ENCODE data around the gene RLIM.
"Not testable (repeated sequence)": the region's sequence is repeated elsewhere in the genome, so short reads cannot be mapped to it uniquely, and the experiment has no call there.

Gene RLIM, protein sequence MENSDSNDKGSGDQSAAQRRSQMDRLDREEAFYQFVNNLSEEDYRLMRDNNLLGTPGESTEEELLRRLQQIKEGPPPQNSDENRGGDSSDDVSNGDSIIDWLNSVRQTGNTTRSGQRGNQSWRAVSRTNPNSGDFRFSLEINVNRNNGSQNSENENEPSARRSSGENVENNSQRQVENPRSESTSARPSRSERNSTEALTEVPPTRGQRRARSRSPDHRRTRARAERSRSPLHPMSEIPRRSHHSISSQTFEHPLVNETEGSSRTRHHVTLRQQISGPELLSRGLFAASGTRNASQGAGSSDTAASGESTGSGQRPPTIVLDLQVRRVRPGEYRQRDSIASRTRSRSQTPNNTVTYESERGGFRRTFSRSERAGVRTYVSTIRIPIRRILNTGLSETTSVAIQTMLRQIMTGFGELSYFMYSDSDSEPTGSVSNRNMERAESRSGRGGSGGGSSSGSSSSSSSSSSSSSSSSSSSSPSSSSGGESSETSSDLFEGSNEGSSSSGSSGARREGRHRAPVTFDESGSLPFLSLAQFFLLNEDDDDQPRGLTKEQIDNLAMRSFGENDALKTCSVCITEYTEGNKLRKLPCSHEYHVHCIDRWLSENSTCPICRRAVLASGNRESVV

GRCh38 chrX:74614093-74614909 is at the start of gene RLIM:
Gene RLIM, minus strand, starts transcription at chrX:74614624. Its CDS starts 18,647 bp downstream, at chrX:74595977.
- peak; percentile 49 to 93 (median 84) for DNase-seq

GRCh38 chrX:74656079-74656745 is 41.8 kb upstream of the RLIM start:
- DNase-seq, result no peak

GRCh38 chrX:74654953-74655352 is 40.5 kb upstream of the RLIM start:
- not testable (repeated sequence) for DNase-seq

DNA sequence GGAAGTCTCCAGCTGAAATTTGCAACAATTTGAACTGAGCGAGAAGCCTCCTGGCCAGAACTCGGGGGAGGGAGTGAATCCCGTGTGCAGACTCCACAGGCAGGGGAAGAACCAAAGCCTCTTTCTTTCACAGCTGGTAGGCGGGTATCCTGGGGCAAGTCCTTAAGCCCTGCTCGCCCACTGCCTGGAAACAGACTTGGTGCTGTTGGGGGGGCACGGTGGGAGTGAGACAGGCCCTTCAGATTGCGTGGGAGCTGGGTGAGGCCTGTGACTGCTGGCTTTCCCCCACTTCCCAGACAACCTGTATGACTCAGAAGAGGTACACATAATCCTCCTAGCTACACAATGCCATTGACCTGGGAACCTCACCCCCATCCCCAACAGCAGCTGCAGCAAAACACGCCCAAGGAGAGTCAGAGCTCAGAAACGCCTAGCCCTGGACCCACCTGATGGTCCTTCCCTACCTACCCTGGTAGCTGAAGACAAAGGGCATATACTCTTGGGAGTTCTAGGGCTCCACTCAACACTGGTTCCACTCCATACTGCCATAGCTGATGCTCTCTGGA is 22.4 kb upstream of the RLIM start:
- DNase-seq, result no peak

GRCh38 chrX:74613370-74614092 is 893 bp downstream of the RLIM start:
- DNase-seq, result peak in 3 of 14 donors; percentile 0 to 42 (median 28)

GRCh38 chrX:74606799-74607198 is 7.6 kb downstream of the RLIM start:
- no peak for DNase-seq

GRCh38 chrX:74606342-74606741 is 8.1 kb downstream of the RLIM start:
- no peak for DNase-seq

DNA sequence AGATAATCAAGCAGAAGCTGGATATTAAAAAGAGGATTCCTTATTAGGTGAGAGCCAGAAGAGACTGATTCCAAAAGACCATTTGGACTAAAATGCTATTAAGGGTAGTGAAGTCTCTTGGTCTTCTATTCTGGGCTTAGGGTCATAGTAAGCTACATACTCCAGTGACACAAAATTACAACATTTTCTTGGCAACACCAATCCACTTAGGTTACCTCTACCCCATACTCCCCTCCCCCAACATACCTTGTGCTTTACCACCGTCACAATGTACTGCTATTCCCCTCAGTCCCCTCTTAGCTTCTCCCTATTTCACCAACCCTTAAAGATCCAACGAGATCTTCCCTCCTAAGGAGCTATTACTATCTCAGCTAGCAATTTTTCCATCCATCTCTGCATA is 11.4 kb downstream of the RLIM start:
- DNase-seq, result no peak

- DNase-seq, result no peak
Observed at GRCh38 chrX:74602142-74602541, 12.3 kb downstream of the RLIM start.

DNA sequence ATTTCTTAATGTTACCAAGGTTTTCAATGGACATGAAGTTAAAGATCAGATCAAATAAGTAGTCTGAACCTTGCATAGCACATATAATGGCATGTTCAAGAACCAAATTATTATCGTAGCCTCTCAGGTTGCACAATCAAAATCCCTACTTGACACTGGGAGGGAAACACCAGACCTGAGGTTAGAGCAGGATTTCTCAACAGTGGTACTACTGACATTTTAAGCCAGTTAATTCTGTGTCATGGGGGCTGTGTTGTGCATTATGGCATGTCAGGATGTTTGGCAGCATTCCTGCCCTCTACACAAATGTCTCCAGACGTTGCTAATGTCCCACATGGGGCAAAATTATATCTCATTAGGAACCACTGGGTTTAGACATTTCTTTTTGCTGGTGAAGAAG is 20.8 kb downstream of the RLIM start:
- no peak for DNase-seq

DNA sequence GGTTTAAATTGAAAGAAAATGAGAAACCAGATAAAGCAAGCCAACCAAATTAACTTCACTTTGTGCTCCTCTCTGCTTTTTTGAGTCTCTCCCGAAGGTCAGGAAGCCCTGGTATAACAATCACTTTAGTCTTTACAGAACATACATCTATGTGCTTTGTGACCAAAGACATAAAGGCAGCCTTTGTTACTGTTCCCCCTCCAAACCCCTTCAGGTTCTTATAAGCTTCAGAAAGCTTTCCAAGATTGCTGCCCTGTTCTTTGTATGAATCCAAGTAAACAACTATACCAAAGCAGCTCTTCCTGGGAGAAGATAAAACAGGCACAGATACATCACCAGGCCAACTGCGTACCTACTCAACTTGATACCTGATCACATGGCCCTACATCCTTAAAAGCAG is 28.7 kb downstream of the RLIM start:
- DNase-seq, result no peak

DNA sequence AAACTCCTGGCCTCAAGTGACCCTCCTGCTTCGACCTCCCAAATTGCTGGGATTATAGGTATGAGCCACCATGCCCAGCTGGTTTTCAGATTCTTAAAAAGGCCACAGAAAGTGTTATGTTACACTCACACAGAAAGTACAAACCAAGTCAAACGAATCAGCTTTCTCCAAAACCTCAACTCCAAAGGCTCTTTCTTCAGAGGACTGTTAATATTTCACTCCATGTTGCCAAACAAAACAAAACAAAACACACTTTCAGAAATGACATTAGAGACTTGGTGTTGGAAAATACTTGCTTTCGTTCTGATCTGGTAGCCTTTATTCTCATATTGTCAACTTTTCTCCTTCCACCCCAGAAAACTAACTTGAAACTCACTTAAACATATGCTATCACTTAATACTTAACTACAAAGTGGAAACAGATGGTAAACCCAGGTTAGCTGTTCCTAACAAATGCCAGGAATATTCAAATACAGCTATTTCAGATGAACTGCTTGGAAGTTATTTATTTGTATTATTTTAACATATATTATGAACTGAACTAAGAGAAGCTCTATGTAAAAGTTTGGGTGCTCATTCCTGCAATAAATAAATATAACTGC is 34.7 kb downstream of the RLIM start:
- DNase-seq, result no peak

- DNase-seq, result no peak
Observed at GRCh38 chrX:74578137-74578536, 36.3 kb downstream of the RLIM start.

DNA sequence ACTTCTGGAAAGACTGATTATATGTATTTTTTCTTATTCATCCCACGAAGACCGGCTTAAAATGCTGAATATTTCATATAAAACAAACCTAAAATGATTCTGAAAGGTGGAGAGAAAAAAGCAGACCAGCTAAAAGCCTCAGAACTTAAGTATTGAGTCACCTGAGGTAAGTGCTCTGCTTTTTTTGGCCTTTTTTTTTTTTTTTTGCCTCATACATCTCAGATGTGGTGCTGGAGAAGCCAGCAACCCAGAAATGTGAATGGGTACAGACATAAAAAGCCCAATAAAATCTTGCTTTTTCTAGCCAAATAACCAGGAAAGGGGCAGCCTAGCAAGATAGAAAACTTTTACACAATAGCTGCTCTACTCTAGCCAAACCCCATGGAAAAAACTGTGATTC is 57.0 kb downstream of the RLIM start:
- no peak for DNase-seq

DNA sequence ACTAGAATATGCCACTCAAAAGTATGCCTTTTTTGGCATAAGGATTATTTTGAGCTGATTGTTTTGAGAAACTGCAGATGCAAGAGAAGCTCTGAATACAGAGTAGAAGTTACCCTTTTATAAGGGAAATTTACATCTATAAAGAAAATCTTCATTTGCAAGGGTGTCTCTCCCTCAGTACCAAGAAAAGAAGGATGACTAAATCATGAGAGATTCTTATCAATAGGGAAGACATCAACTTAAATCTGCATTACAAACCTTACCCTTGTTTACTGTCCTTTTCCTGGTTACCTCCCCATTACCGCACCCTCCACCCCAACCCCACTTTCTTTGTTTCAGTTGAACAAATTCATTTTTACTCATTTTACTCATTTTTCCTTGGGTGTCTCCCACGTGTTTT is 62.5 kb downstream of the RLIM start:
- no peak for DNase-seq

DNA sequence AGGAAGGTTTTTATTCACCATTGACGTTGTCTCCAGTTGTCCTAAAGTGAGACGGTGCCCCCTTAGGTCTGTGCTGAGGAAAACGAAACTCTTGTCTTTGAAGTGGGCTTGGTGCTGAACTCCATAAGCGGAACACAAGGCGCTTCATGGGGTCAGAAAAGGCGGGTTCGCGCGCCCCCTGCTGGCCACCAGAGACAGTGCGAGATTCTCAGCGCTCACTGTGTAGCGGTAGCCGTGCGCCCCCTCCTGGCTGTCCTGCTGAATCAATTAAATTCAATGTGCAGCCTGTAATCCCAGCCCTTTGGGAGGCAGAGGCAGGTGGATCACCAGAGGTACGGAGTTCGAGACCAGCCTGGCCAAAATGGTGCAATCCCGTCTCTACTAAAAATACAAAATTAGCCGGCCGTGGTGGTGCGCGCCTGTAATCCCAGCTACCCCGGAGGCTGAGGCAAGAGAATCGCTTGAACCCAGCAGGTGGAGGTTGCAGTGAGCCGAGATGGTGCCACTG is 64.1 kb downstream of the RLIM start:
- peak in 13 of 14 donors; percentile 10 to 76 (median 52) for DNase-seq

GRCh38 chrX:74546984-74547383 is 67.4 kb downstream of the RLIM start:
- DNase-seq, result no peak

- DNase-seq, result no peak
Observed at GRCh38 chrX:74545880-74546523, 68.4 kb downstream of the RLIM start.

- DNase-seq, result no peak
Observed at GRCh38 chrX:74540635-74541249, 73.7 kb downstream of the RLIM start.

DNA sequence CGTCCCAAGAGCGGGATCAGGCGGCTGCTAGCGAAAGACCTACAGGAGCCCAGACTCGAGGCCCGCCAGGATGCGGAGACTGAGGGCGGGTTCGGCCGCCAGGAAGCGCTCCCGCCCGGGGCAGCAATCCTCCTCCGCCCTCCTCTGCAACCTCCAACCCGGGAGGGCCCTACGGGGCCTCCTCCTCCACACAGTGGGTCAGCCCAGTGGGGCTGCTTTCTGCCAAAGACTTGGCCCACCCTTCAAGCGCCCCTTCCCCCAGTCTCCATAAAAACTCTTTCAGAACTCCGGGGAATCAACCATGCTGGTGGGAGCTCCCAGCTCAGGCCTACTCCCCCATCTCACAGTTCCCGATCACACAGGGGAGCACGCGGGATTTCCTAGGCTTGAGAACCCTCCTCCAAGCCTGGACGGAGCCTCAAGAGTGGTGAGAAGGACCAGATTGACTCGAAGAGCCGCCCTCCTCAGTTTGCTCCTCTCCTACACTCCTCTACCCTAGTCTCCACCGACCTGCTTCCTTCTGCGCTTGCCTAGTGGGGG is 77.5 kb downstream of the RLIM start:
- peak in 2 of 14 donors; percentile 4 to 22 for DNase-seq

Data from C1 segment of cervical spinal cord (tissue), 14 donors.